Panc1 (cell line): ENCODE measurements around the gene DAZAP1. TPM values are rescaled to one million over a fixed set of nuclear protein-coding genes. Genes with fewer than 3 reads are reported as not detected.

Source experiments
- ATAC-seq: fragments of 200-7000 bp; cut with Tn5 transposase; 2 replicates; pipeline ENCODE4 v1.9.1; 2020; ENCODE audit warnings: mild to moderate bottlenecking, moderate library complexity
- BruUV-seq: library from RNA; stranded (reverse); fragments of 400-500 nt; replicated peaks from 2 replicates; lab custom pipeline; 2021; lab: Mats Ljungman, UMichigan
- CTCF ChIA-PET: fragments of 300-600 bp; sonication (Branson Sonifier 250); formaldehyde crosslinking; loops from one replicate; lab custom pipeline; 2022; ENCODE audit warnings: antibody characterized with exemption; lab: Charles Lee
- POLR2A ChIA-PET: fragments of 300-600 bp; sonication (Branson Sonifier 250); formaldehyde crosslinking; loops from one replicate; lab custom pipeline; 2022; ENCODE audit warnings: antibody characterized with exemption; lab: Charles Lee
- DNase-seq: peaks from one replicate; pipeline ENCODE4 v3.0.0-alpha.2; 2010; ENCODE audit warnings: low read depth, low spot score
- H3K27ac ChIP-seq: 2 replicates; pipeline ENCODE4 v1.5.1; 2011; ENCODE audit warnings: mild to moderate bottlenecking, low read length, inconsistent platforms
- H3K27me3 ChIP-seq: fragments of 200-500 bp; sonication (Bioruptor generic); 2 replicates; pipeline ENCODE4 v1.6.0; 2014; ENCODE audit warnings: low read length, inconsistent platforms; ENCODE audit not compliant: control insufficient read depth, insufficient read depth
- H3K36me3 ChIP-seq: fragments of 200-500 bp; sonication (Bioruptor generic); 2 replicates; pipeline ENCODE4 v1.5.1; 2014; ENCODE audit warnings: inconsistent platforms, mild to moderate bottlenecking, low read length, moderate library complexity; ENCODE audit not compliant: control insufficient read depth, insufficient read depth
- H3K4me1 ChIP-seq: 2 replicates; pipeline ENCODE4 v1.5.1; 2011; ENCODE audit warnings: inconsistent platforms, mild to moderate bottlenecking, low read length, moderate library complexity; ENCODE audit not compliant: control insufficient read depth, insufficient read depth
- H3K4me3 ChIP-seq, 2 experiments: 2 replicates each; pipeline ENCODE4 v1.5.1; 2011 to 2012; ENCODE audit warnings: low read depth in 2 of 2, low read length in 2 of 2, mild to moderate bottlenecking in 2 of 2, inconsistent platforms in 1 of 2, moderate library complexity in 1 of 2
- H3K9me3 ChIP-seq: fragments of 200-500 bp; sonication (Bioruptor generic); 2 replicates; pipeline ENCODE4 v1.5.1; 2014; ENCODE audit warnings: low read depth, mild to moderate bottlenecking, inconsistent platforms, low read length, moderate library complexity; ENCODE audit not compliant: control insufficient read depth, insufficient read depth
- POLR2AphosphoS5 ChIP-seq: IDR thresholded peaks from 2 replicates; pipeline ENCODE4 v1.6.1; 2012; ENCODE audit warnings: mild to moderate bottlenecking, low read depth, low read length, moderate library complexity
- SIN3A ChIP-seq: IDR thresholded peaks from 2 replicates; pipeline ENCODE4 v1.6.1; 2012; ENCODE audit warnings: low read depth, mild to moderate bottlenecking, low read length, moderate library complexity, borderline replicate concordance; ENCODE audit not compliant: insufficient read depth
- TCF7L2 ChIP-seq: IDR thresholded peaks from 2 replicates; pipeline ENCODE4 v1.6.1; 2011; ENCODE audit warnings: mild to moderate bottlenecking, low read depth, low read length, inconsistent platforms
- in situ Hi-C: cut with HindIII; loops from 2 replicates; pipeline ENCODE4 v1.10.0; 2016; ENCODE audit warnings: low sequenced_read_pairs, low pct_unique_long_range_greater_than_20kb
- intact Hi-C: fragments of 100-400 bp; cut with micrococcal nuclease; formaldehyde crosslinking; loops from one replicate; pipeline ENCODE4 v1.10.0; 2022; ENCODE audit not compliant: unreplicated experiment
- total RNA-seq: library from RNA; stranded (reverse); gene quantifications from one replicate; pipeline ENCODE4 v1.2.1, GENCODE V29; 2021; ENCODE audit not compliant: unreplicated experiment
- TF ChIP-seq, protein P1 (sequence below): fragments of 450-650 bp; IDR thresholded peaks from 2 replicates; pipeline ENCODE4 v1.5.1; 2017; ENCODE audit warnings: mild to moderate bottlenecking
- TF ChIP-seq, protein P2 (sequence below), 2 experiments: IDR thresholded peaks; 2 replicates each; pipeline ENCODE4 v1.6.1; 2011 to 2012; ENCODE audit warnings: low read depth in 2 of 2, control low read depth in 1 of 2, low read length in 1 of 2, mild to moderate bottlenecking in 1 of 2, moderate library complexity in 1 of 2; ENCODE audit not compliant: insufficient read depth in 1 of 2

DAZAP1 gene
- total RNA-seq, 1 experiment from 2014 or later: 195 TPM

DNA sequence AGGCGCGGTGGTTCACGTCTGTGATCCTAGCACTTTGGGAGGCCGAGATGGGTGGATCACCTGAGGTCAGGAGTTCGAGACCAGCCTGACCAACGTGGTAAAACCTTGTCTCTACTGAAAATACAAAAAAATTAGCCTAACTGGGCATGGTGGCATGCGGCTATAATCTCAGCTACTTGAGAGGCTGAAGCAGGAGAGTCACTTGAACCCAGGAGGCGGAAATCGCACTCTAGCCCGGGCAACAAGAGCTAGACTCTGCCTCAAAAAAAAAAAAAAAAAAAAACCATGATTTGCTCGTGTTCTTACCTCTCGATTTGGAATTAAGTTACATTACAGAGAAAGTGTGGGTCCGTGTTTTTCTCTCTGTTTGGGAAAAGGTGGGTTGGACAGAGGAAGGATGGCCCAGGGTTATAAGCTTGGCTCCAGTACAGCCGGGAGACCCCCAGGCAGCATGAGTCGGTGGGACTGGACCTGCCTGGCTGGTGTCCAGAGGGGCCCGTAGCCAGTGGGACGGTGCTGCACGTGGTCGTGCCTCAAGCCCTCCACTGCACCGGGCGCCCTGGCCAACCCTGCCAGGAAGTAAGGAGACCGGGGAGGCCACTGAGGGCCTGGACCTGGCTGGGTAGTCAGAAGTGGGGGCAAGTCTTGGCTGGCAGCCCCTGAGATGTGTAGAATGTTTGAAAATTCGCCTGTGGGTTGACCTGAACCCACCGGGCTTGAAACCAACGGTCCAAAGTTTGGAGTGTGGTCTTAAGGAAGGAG is 34.5 kb downstream of the DAZAP1 start:
- Histone ChIP-seq H3K27me3 (no peaks in the 10 kb centered on the region), H3K36me3 (peaks cover 6% of the 10 kb centered on the region), H3K27ac (peak overlapping the region; percentile 89), H3K9me3 (no peaks in the 10 kb centered on the region), H3K4me3 (no peak overlapping the region; a peak in 1 of 4 replicates), H3K4me1 (peaks cover 46% of the 10 kb centered on the region)
- ChIA-PET POLR2A (no interaction called here), CTCF (no interaction called here)
- DNase-seq (no peak), ATAC-seq (no peak)
- in situ Hi-C loops: no loop called here
- 0 out of 2 replicates have a peak, but pooled peaks have one; percentile 33 for TF ChIP-seq POLR2AphosphoS5
- no peak for TF ChIP-seq SIN3A
- intact Hi-C loops: no loop called here
- no TSS peak for BruUV-seq

DNA sequence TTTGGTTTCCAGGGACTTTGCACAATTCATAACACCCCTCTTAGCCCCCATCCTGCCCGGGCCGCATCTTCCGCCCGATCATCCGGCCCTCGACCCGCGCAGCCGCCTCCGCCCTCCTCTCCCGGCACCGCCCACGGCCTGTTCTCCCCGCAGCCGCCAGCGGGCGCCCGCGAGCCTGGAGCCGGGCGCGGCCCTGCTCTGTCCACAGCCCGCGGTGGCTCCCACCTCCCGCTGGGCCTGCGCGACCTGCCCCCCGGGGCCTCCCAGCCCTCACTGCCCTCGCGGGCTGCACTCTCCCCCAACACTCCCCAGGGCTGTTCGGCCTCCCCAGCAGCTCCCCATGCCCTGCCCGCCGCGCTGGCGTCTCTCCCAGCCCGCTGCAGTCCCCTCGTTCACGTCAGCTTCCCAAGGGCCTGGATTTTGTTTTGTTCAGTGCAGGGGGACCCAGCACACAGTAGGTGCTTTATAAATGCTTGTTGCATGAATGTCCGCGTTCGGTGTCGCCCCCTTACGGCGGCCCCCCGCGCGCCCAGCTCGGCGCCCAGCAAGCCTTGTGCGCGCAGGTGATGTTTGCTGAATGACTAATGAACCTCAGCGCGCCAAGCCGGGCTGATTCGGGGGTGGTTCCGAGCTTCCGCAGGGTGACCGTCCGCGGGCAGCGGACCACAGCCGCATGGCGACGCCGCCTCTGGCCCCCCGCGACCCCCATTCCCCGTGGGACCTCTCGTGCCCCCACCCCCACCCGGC is 38.0 kb downstream of the DAZAP1 start:
- no TSS peak for BruUV-seq

More for the DNA sequence above, 38.0 kb downstream of the DAZAP1 start:
- DNase-seq (no peak), ATAC-seq (peak; percentile 81)
- H3K4me3 ChIP-seq: peak overlapping the region; percentile 47 to 52
- TF ChIP-seq, protein P1, sequence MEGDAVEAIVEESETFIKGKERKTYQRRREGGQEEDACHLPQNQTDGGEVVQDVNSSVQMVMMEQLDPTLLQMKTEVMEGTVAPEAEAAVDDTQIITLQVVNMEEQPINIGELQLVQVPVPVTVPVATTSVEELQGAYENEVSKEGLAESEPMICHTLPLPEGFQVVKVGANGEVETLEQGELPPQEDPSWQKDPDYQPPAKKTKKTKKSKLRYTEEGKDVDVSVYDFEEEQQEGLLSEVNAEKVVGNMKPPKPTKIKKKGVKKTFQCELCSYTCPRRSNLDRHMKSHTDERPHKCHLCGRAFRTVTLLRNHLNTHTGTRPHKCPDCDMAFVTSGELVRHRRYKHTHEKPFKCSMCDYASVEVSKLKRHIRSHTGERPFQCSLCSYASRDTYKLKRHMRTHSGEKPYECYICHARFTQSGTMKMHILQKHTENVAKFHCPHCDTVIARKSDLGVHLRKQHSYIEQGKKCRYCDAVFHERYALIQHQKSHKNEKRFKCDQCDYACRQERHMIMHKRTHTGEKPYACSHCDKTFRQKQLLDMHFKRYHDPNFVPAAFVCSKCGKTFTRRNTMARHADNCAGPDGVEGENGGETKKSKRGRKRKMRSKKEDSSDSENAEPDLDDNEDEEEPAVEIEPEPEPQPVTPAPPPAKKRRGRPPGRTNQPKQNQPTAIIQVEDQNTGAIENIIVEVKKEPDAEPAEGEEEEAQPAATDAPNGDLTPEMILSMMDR: peak; percentile 98
- TF ChIP-seq TCF7L2: no peak
- TF ChIP-seq, protein P2, sequence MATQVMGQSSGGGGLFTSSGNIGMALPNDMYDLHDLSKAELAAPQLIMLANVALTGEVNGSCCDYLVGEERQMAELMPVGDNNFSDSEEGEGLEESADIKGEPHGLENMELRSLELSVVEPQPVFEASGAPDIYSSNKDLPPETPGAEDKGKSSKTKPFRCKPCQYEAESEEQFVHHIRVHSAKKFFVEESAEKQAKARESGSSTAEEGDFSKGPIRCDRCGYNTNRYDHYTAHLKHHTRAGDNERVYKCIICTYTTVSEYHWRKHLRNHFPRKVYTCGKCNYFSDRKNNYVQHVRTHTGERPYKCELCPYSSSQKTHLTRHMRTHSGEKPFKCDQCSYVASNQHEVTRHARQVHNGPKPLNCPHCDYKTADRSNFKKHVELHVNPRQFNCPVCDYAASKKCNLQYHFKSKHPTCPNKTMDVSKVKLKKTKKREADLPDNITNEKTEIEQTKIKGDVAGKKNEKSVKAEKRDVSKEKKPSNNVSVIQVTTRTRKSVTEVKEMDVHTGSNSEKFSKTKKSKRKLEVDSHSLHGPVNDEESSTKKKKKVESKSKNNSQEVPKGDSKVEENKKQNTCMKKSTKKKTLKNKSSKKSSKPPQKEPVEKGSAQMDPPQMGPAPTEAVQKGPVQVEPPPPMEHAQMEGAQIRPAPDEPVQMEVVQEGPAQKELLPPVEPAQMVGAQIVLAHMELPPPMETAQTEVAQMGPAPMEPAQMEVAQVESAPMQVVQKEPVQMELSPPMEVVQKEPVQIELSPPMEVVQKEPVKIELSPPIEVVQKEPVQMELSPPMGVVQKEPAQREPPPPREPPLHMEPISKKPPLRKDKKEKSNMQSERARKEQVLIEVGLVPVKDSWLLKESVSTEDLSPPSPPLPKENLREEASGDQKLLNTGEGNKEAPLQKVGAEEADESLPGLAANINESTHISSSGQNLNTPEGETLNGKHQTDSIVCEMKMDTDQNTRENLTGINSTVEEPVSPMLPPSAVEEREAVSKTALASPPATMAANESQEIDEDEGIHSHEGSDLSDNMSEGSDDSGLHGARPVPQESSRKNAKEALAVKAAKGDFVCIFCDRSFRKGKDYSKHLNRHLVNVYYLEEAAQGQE (IDR thresholded peaks at IDR 0.05; ENCODE audit: insufficient read depth in 1 of 2, low read depth in 2 of 2, low read length in 1 of 2): 0 out of 4 replicates have a peak, but pooled peaks of 1 of the 2 experiments have one; percentile 46
- H3K27me3 ChIP-seq: no peaks in the 10 kb centered on the region
- H3K9me3 ChIP-seq: no peaks in the 10 kb centered on the region
- peaks cover 1% of the 10 kb centered on the region; the same call in 1 of the 2 replicates for H3K36me3 ChIP-seq
- intact Hi-C loops (no loop called here), in situ Hi-C loops (no loop called here)
- peak overlapping the region; percentile 89 for H3K27ac ChIP-seq
- ChIA-PET POLR2A (no interaction called here), CTCF (no interaction called here)
- peaks cover 41% of the 10 kb centered on the region for H3K4me1 ChIP-seq
